Astrocyte of the spinal cord (primary cell): ENCODE results near the gene ADARB2.
"Not testable (repeated sequence)": the region's sequence is repeated elsewhere in the genome, so short reads cannot be mapped to it uniquely, and the experiment has no call there.

ENCODE experiments used
- DNase-seq: peaks from one replicate; pipeline ENCODE4 v3.0.0; 2011; ENCODE audit warnings: low read depth, low spot score
- H3K4me3 ChIP-seq: 2 replicates; pipeline ENCODE4 v1.5.1; 2011; ENCODE audit warnings: low read depth, mild to moderate bottlenecking, low read length, moderate library complexity
- CTCF ChIP-seq: IDR thresholded peaks from 2 replicates; pipeline ENCODE4 v1.5.1; 2012; ENCODE audit warnings: low read depth, mild to moderate bottlenecking, low read length, inconsistent platforms
- in situ Hi-C: cut with HindIII; loops from 2 replicates; pipeline ENCODE4 v1.10.0; 2017; ENCODE audit warnings: low sequenced_read_pairs

ADARB2 gene

GRCh38 chr10:1229116-1229515 is 508.2 kb downstream of the ADARB2 start:
- in situ Hi-C loops, result no loop called here
- no peak overlapping the region for H3K4me3 ChIP-seq
- no peak for TF ChIP-seq CTCF
- DNase-seq, result no peak

GRCh38 chr10:1228467-1228975 is 508.8 kb downstream of the ADARB2 start:
- H3K4me3 ChIP-seq, result no peak overlapping the region
- DNase-seq, result no peak
- in situ Hi-C loops, result no loop called here
- TF ChIP-seq CTCF, result no peak

- TF ChIP-seq CTCF, result no peak
- DNase-seq, result no peak
- in situ Hi-C loops, result no loop called here
- H3K4me3 ChIP-seq, result no peak overlapping the region
These were observed 509.6 kb downstream of the ADARB2 start for GRCh38 chr10:1227510-1228402.

GRCh38 chr10:1226907-1227306 is 510.4 kb downstream of the ADARB2 start:
- H3K4me3 ChIP-seq, DNase-seq, in situ Hi-C loops: not testable (repeated sequence)

GRCh38 chr10:1219874-1220273 is 517.5 kb downstream of the ADARB2 start:
- DNase-seq, H3K4me3 ChIP-seq, in situ Hi-C loops: not testable (repeated sequence)

- TF ChIP-seq CTCF, result no peak
- no peak overlapping the region for H3K4me3 ChIP-seq
- DNase-seq, result no peak
- in situ Hi-C loops, result no loop called here
These were observed 519.7 kb downstream of the ADARB2 start for GRCh38 chr10:1217661-1218060.

GRCh38 chr10:1217237-1217587 is 520.1 kb downstream of the ADARB2 start:
- H3K4me3 ChIP-seq, result no peak overlapping the region
- no peak for DNase-seq
- in situ Hi-C loops, result no loop called here
- TF ChIP-seq CTCF, result no peak
